BJ (cell line): Measurements from ENCODE around the gene LMTK2. TPM values are rescaled to one million over a fixed set of nuclear protein-coding genes. Genes with fewer than 3 reads are reported as not detected.
A peak's percentile ranks its signal among the peaks of the same experiment; 100 is the strongest.

ENCODE experiments used
- CTCF ChIA-PET: fragments of 350-600 bp; formaldehyde crosslinking; extraction: SDS; loops from one replicate; lab custom pipeline; 2021; ENCODE audit warnings: antibody characterized with exemption, inconsistent platforms; lab: Yijun Ruan, JAX
- POLR2A ChIA-PET: fragments of 300-600 bp; sonication (Branson Sonifier 250); formaldehyde crosslinking; extraction: SDS; loops from one replicate; lab custom pipeline; 2021; ENCODE audit warnings: antibody characterized with exemption; lab: Charles Lee
- DNase-seq: peaks from one replicate; pipeline ENCODE4 v3.0.0-alpha.2; 2011; ENCODE audit warnings: low read depth
- H3K27me3 ChIP-seq: 2 replicates; pipeline ENCODE4 v1.6.0; 2011; ENCODE audit warnings: low read length; ENCODE audit not compliant: control insufficient read depth, insufficient read depth
- H3K36me3 ChIP-seq: 2 replicates; pipeline ENCODE4 v1.5.1; 2011; ENCODE audit warnings: low read length; ENCODE audit not compliant: control insufficient read depth, insufficient read depth
- H3K4me3 ChIP-seq: 2 replicates; pipeline ENCODE4 v1.5.1; 2011; ENCODE audit warnings: low read depth, mild to moderate bottlenecking, control low read depth, low read length
- CTCF ChIP-seq: IDR thresholded peaks from 2 replicates; pipeline ENCODE4 v1.5.1; 2011; ENCODE audit warnings: low read depth, mild to moderate bottlenecking, control low read depth, inconsistent platforms, low read length, moderate library complexity; ENCODE audit not compliant: insufficient read depth
- polyA plus RNA-seq: library from polyadenylated mRNA; depleted of rRNA; stranded (reverse); fragments of >200 nt; gene quantifications from 2 replicates; pipeline ENCODE4 v1.2.3, GENCODE V29; 2011

LMTK2 gene
- polyA plus RNA-seq, 1 experiment = 3.8 TPM

DNA sequence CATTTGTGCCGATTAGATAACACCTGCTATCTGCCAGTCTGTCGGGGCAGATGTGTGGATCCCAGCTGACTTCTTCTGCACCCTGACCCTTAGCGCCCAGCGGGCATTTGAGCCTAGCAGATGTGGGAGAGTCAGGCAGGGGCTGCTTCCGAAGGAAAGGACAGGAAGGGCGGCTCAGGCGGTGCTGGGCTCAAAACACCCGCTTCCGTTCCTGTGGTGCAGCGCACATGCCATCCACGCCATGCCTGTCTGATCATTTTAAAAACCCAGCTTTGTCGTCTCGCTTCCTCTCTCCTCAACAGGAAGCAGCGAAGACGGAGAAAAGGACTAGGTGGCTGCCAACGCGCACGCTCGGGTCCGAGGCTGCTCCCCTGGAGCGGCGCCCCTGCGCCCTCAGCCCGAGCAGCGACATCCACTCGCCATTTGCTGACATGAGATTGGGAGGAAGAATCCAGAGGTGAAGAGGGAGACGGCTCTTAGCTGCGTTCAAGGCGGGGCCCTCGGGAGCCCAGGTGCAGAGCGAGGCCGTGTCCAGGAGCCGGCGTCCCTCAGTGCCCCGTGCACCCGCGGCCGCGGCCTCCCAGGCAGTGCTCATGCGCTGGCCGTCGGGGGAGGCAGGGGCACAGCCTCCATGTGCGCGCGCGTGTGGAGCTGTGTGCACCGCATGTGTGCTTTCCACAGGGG is 98.6 kb downstream of the LMTK2 start:
- ChIA-PET CTCF (interaction anchor here (2.1 kb wide), 1 partner anchor 37 kb away, joined by 7 read pairs; no protein-coding TSS in a partner anchor), POLR2A (no interaction called here)
- H3K4me3 ChIP-seq = no peak overlapping the region
- H3K36me3 ChIP-seq = peaks cover 4% of the 10 kb centered on the region
- DNase-seq = no peak
- H3K27me3 ChIP-seq = no peaks in the 10 kb centered on the region
- TF ChIP-seq CTCF = no peak

- ChIA-PET POLR2A (interaction anchor here (0.6 kb wide), 1 partner anchor 672 kb away, joined by 11 read pairs; the partner anchor contains the start of gene TRRAP), CTCF (interaction anchor here (2.1 kb wide), 1 partner anchor 38 kb away, joined by 7 read pairs; no protein-coding TSS in a partner anchor)
- Histone ChIP-seq H3K36me3 (peaks cover 4% of the 10 kb centered on the region), H3K4me3 (no peak overlapping the region), H3K27me3 (no peaks in the 10 kb centered on the region)
- DNase-seq = no peak
- TF ChIP-seq CTCF = no peak
Measured at GRCh38 chr7:98206451-98207330, 100.0 kb downstream of the LMTK2 start.

DNA sequence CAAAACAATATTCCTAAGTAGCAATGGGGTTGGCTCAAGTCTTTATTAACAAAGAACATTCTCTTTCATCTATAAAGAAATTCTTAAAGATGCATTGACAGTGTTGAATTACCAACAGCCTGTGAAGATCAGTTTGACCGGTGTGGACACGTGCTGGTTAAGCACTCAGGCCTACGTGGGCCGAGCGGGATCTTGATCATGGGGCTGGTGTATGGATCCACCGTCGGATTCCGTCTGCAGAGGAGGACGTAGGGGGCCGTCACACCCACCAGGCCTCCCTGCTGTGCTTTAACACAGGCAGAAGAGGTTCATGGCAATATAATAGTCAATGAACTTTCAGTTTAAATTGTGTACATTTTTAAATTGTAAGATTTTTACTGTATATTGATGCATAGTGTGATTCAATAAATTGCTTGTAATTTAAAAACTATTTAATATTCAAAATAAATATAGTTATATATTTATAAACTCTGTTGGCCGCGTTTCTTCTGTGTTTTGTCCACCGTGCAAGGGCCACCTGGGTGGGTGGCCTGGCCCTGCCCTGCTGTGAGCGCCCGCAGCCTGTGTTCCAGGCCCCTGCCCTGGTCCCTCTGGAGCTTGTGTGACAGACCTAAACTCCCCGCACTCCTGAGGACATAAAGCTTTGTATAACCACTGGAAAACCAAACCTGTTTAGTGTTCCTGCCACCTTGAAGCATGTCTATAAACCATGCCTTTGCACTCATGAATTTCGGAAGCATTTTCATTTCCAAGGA is 102.7 kb downstream of the LMTK2 start:
- CTCF ChIA-PET = no interaction called here
- Histone ChIP-seq H3K27me3 (no peaks in the 10 kb centered on the region), H3K36me3 (peaks cover 4% of the 10 kb centered on the region), H3K4me3 (no peak overlapping the region)
- no peak for TF ChIP-seq CTCF
- no peak for DNase-seq
- POLR2A ChIA-PET = no interaction called here

DNA sequence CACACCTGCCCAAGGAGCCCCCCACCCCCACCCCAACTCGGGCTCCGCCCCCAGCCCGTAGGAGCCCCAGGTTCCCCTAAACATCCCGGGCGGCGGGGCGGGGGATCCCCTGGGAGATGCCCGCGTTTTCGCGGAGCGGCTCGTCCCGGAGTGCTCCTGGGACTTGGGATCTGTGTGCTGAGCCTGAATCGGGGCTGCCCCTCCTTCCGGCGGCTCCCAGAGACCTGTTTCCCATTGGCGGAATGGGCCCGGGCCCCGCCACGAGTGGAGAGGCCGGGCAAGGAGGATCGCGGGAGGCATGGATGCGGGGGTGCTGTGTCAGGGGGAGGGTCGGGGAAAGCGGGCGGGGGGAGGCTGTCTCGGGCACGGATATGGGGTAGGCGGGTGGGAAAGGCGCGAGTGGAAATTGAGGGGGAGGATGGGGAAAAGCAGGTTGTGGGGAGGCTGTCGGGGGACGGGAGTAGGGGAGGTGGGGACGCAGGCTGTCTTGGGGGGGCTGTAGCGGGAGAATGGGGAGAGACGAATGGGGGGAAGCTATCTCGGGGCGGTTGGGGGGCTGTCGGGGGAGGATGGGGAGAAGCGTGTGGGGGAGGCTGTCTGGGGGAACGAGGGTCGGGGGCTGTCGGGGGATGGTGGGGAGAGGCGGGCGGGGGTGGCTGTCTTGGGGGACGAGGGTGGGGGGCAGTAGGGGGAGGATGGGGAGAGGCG is 104.0 kb downstream of the LMTK2 start:
- ChIA-PET POLR2A (no interaction called here), CTCF (no interaction called here)
- H3K36me3 ChIP-seq = peaks cover 3% of the 10 kb centered on the region; the same call in 1 of the 2 replicates
- peak overlapping the region; percentile 46 for H3K4me3 ChIP-seq
- no peak for TF ChIP-seq CTCF
- DNase-seq = no peak
- no peaks in the 10 kb centered on the region for H3K27me3 ChIP-seq
